RWPE1 (cell line): ENCODE data around the gene KDELR3.

Experiments used
- CTCF ChIA-PET: fragments of 350-600 bp; sonication (Branson Sonifier 250); formaldehyde crosslinking; extraction: SDS; loops from one replicate; lab custom pipeline; 2021; lab: Yijun Ruan, JAX
- POLR2A ChIA-PET: fragments of 400-600 bp; formaldehyde crosslinking; extraction: SDS; loops from one replicate; lab custom pipeline; 2020; ENCODE audit warnings: antibody characterized with exemption; ENCODE audit not compliant: low non-redundant PET; lab: Yijun Ruan, JAX
- DNase-seq: peaks from one replicate; pipeline ENCODE4 v3.0.0; 2012; ENCODE audit warnings: low spot score
- H3K27ac ChIP-seq: fragments of 450-650 bp; 2 replicates; pipeline ENCODE4 v1.5.1; 2017
- TF ChIP-seq, protein P1 (sequence below): fragments of 450-650 bp; conservative IDR thresholded peaks from 2 replicates; pipeline ENCODE4 v1.5.1; 2017; ENCODE audit warnings: low read depth, mild to moderate bottlenecking

The KDELR3 gene

DNA sequence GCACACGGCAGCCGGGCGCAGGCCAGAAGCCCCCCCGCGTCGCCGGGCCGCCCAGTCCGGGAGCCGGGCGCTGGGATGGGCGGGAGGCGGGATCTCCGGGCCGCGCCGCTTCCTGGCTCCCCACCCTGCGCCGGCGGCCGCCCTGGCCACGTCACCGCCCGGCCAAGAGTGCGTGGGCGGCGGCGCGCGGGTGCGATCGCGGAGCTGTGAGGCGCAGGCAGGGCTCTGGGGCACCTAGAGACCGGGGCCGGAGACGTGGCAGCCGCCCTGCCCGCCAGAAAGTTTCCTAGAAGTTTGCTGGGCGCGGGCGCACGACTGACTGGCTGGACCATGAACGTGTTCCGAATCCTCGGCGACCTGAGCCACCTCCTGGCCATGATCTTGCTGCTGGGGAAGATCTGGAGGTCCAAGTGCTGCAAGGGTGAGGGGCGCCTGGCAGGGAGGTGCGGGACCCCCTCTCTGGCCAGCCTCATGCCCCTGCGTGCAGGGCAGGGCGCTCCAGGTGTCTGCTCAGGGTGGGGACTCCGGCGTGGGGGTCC is at the start of gene KDELR3:
Gene KDELR3 (plus strand): TSS at position 193 of the 539 bp plus-strand sequence. CDS start 138 bp downstream, at position 331.
- ChIA-PET CTCF (no interaction called here), POLR2A (interaction anchor here (0.6 kb wide), 1 partner anchor 172 kb away, joined by 3 read pairs; no protein-coding TSS in a partner anchor)
- peak; percentile 81 for DNase-seq
- peak within 1 kb of the TSS; percentile 43 for H3K27ac ChIP-seq
- TF ChIP-seq, protein P1, sequence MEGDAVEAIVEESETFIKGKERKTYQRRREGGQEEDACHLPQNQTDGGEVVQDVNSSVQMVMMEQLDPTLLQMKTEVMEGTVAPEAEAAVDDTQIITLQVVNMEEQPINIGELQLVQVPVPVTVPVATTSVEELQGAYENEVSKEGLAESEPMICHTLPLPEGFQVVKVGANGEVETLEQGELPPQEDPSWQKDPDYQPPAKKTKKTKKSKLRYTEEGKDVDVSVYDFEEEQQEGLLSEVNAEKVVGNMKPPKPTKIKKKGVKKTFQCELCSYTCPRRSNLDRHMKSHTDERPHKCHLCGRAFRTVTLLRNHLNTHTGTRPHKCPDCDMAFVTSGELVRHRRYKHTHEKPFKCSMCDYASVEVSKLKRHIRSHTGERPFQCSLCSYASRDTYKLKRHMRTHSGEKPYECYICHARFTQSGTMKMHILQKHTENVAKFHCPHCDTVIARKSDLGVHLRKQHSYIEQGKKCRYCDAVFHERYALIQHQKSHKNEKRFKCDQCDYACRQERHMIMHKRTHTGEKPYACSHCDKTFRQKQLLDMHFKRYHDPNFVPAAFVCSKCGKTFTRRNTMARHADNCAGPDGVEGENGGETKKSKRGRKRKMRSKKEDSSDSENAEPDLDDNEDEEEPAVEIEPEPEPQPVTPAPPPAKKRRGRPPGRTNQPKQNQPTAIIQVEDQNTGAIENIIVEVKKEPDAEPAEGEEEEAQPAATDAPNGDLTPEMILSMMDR, result no peak

DNA sequence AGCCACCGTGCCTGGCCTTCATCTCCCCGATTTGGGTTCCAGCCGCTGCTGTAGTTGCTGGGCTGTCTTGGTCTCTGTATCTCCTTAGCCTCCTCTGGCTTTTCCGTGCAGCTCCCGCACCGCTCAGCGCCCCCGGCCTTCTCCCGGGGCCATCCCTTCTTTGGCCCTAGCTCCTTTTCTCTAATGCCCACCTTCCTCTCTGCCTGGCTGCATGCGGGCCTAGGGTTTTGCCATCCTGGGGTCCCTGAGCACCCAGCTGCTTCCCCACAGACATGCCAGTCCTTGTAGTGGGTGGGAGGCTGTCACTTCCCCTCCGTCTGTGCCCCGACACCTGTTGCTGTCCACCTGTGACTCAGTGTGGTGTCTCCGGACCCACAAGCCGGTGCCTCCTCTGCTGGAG is 49.3 kb upstream of the KDELR3 start:
- no peak for DNase-seq
- CTCF ChIA-PET, result no interaction called here
- H3K27ac ChIP-seq, result no peak overlapping the region
- TF ChIP-seq, protein P1, result no peak
- POLR2A ChIA-PET, result no interaction called here

DNA sequence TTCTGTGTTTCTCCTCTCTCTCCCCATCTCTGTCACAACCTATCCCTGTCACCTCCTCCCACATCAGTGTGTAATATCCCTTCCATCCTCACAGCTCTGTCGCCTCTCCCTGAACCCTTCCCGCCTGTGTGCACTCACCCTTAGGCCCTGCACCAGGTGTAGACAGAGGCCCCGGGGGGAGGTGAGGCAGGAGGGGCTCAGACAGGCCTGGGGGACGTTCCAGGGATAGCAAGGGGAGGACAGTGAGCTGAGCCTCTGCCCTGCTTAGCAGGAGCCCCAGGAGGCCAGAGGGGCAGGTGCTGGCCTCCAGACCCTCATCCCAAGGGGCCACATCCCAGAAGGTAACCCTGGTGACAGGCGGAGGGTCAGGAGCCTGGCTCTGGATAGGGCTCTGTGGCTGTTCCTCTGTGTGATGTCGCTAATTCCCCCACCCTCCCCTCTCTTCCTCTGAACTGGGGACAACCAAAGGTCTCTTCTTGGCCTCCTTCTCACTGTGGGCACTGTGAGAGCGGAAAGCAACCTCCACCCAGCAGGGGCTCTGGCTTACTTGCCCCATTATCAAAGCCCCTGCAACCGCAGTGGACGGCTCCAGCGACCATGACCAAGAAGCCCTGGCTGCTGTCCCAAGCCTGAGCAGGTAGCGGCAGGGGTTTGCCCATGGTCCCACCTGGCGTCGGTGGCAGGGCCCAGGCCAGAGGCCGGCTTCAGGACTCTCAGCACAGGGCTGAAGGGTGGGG is 48.6 kb upstream of the KDELR3 start:
- POLR2A ChIA-PET, result interaction anchor here (0.6 kb wide), 1 partner anchor 509 kb away, joined by 3 read pairs; no protein-coding TSS in a partner anchor
- CTCF ChIA-PET, result no interaction called here
- TF ChIP-seq, protein P1, result no peak
- no peak overlapping the region for H3K27ac ChIP-seq
- DNase-seq, result no peak

DNA sequence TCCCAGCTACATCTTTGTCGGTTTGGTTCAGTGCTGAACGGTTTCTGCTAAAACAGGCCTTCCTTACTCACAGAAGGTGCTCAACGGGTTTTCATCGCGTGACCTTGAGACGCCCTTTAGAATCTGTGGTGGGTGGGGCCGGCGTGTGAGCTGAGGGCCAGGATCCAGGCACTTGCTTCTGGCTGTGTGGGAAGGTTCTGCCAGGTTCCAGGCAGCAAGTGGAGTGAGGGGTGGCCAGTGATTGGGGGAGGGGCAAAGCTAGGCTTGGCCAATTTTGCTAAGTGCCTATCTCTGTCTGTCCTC is 48.1 kb upstream of the KDELR3 start:
- no peak for DNase-seq
- ChIA-PET CTCF (no interaction called here), POLR2A (interaction anchor here (0.6 kb wide), 1 partner anchor 509 kb away, joined by 3 read pairs; no protein-coding TSS in a partner anchor)
- TF ChIP-seq, protein P1, result no peak
- no peak overlapping the region for H3K27ac ChIP-seq

DNA sequence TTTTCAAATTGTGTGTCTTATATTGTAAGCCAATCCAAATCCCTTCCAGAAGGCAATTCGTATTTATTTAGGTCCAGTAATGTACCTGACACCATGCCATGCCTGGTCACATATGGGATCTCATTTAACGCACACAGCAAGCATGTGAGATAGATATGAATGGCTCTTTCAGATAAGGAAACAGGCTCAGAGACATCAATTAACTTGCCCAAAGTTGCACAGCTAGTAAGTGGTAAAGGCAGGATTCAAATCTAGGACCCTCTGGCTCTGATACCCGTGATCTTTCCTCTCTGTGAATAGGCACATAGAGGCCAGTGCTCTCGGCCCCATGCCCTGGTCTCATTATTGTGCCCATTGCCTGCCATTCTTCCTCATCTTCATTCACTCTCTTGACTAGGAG is 47.2 kb upstream of the KDELR3 start:
- POLR2A ChIA-PET, result no interaction called here
- CTCF ChIA-PET, result no interaction called here
- TF ChIP-seq, protein P1, result no peak

DNA sequence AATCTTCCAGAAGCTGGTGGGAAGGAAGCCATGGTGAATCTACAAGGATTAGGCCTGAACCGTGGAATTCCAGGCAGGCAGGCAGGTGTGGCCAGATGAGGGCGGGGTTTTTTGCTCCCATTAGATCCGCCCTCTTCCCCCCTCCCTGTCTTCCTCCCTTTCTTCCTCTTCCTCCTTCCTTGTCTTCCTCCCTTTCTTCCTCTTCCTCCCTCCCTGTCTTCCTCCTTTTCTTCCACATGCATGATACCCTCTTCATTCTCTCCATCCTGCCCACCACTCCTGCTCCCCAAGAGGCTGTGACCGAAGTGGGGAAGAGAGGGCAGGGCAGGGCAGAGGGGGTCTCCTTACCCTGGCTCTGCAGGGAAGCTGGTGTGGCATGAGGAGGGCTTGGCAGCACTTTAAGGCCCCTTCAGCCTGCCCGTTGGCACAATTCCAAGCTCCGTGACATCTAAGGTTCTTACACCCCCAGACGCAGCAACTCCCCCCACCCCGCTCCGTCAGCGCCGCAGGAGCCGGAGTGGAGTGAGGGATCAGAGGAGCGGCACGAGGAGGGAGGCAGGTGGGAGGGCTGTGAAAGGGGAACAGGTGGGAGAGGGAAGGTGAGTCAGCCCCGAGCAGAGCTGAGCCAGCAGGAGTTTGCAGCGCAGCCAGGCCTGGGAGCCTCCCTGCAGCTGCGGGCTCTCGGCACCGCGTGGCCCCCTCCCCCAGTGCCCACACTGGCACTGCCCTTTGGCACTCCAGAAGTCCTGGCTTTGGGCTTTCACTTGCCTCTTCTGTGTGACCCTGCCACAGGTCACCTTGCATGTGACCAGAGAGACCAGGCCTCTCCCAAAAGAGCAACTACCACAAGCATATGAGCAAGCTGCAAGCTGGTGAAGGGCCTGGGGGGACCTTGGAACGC is 45.0 kb upstream of the KDELR3 start:
- ChIA-PET POLR2A (no interaction called here), CTCF (interaction anchor here (0.6 kb wide), 1 partner anchor 1254 kb away, joined by 4 read pairs; no protein-coding TSS in a partner anchor)
- TF ChIP-seq, protein P1, result no peak
- DNase-seq, result no peak
- no peak overlapping the region for H3K27ac ChIP-seq

More for the DNA sequence above, 47.2 kb upstream of the KDELR3 start:
- DNase-seq, result no peak
- H3K27ac ChIP-seq, result no peak overlapping the region
